ENCODE measurements around the gene MPO. TPM values are rescaled to one million over a fixed set of nuclear protein-coding genes. Genes with fewer than 3 reads are reported as not detected.

The MPO gene
- total and polyA plus RNA-seq, 2 experiments from 2014 or later = 0.13 TPM; not detected in 1

- no peak overlapping the region for H3K4me3 ChIP-seq
- no peaks in the 10 kb centered on the region for H4K20me1 ChIP-seq (ENCODE audit: insufficient read depth, poor library complexity, severe bottlenecking)
- no peaks in the 10 kb centered on the region for H3K9me3 ChIP-seq (ENCODE audit: low read depth)
- WGBS (ENCODE audit: low lambda C conversion rate, missing lambda C conversion rate) = 98% methylated on average over 6 of the region's 6 CpGs
- H3K4me2 ChIP-seq = no peak overlapping the region
- no peaks in the 10 kb centered on the region for H3K36me3 ChIP-seq (replicated peaks; ENCODE audit: insufficient read depth, low read depth)
- H3K4me1 ChIP-seq (ENCODE audit: insufficient read depth) = no peaks in the 10 kb centered on the region
- DNase-seq (ENCODE audit: low spot score) = no peak
- no peak overlapping the region for H3K27ac ChIP-seq
- H2AFZ ChIP-seq = no peak overlapping the region
- H3K79me2 ChIP-seq = no peaks in the 10 kb centered on the region
- TF ChIP-seq CTCF (IDR thresholded peaks at IDR 0.05; ENCODE audit: poor library complexity) = no peak
- no peak for TF ChIP-seq EZH2 (IDR thresholded peaks at IDR 0.05; ENCODE audit: borderline replicate concordance)
- H3K9me2 ChIP-seq (replicated peaks; ENCODE audit: insufficient read depth) = no peaks in the 10 kb centered on the region
- H3K27me3 ChIP-seq = no peaks in the 10 kb centered on the region
Observed at GRCh38 chr17:58315281-58315711, 34.6 kb upstream of the MPO start.

- Histone ChIP-seq H3K36me3 (replicated peaks; ENCODE audit: insufficient read depth, low read depth) (no peaks in the 10 kb centered on the region), H2AFZ (no peak overlapping the region), H3K4me1 (ENCODE audit: insufficient read depth) (no peaks in the 10 kb centered on the region), H3K9me3 (ENCODE audit: low read depth) (no peaks in the 10 kb centered on the region), H4K20me1 (ENCODE audit: insufficient read depth, poor library complexity, severe bottlenecking) (no peaks in the 10 kb centered on the region), H3K79me2 (no peaks in the 10 kb centered on the region), H3K4me3 (no peak overlapping the region), H3K4me2 (no peak overlapping the region), H3K27me3 (no peaks in the 10 kb centered on the region), H3K9me2 (replicated peaks; ENCODE audit: insufficient read depth) (no peaks in the 10 kb centered on the region), H3K27ac (no peak overlapping the region)
- TF ChIP-seq CTCF (IDR thresholded peaks at IDR 0.05; ENCODE audit: poor library complexity) (no peak), EZH2phosphoT487 (IDR thresholded peaks at IDR 0.05; ENCODE audit: low read depth, severe bottlenecking, unreplicated experiment) (no peak), EZH2 (IDR thresholded peaks at IDR 0.05; ENCODE audit: borderline replicate concordance) (no peak)
- no peak for DNase-seq (ENCODE audit: low spot score)
- 95% methylated on average over 6 of the region's 6 CpGs for WGBS (ENCODE audit: low lambda C conversion rate, missing lambda C conversion rate)
Observed at GRCh38 chr17:58314706-58315015, 33.9 kb upstream of the MPO start.

GRCh38 chr17:58313815-58314705, 33.3 kb upstream of the MPO start:
- Histone ChIP-seq H3K79me2 (no peaks in the 10 kb centered on the region), H3K36me3 (replicated peaks; ENCODE audit: insufficient read depth, low read depth) (no peaks in the 10 kb centered on the region), H3K9me3 (ENCODE audit: low read depth) (no peaks in the 10 kb centered on the region), H3K27ac (no peak overlapping the region), H3K4me1 (ENCODE audit: insufficient read depth) (no peaks in the 10 kb centered on the region), H2AFZ (no peak overlapping the region), H4K20me1 (ENCODE audit: insufficient read depth, poor library complexity, severe bottlenecking) (no peaks in the 10 kb centered on the region), H3K4me3 (no peak overlapping the region), H3K4me2 (no peak overlapping the region), H3K9me2 (replicated peaks; ENCODE audit: insufficient read depth) (no peaks in the 10 kb centered on the region), H3K27me3 (no peaks in the 10 kb centered on the region)
- TF ChIP-seq EZH2 (IDR thresholded peaks at IDR 0.05; ENCODE audit: borderline replicate concordance) (no peak), EZH2phosphoT487 (IDR thresholded peaks at IDR 0.05; ENCODE audit: low read depth, severe bottlenecking, unreplicated experiment) (no peak), CTCF (IDR thresholded peaks at IDR 0.05; ENCODE audit: poor library complexity) (no peak)
- peak; percentile 1 for DNase-seq (ENCODE audit: low spot score)
- WGBS (ENCODE audit: low lambda C conversion rate, missing lambda C conversion rate) = 84% methylated on average over 7 of the region's 7 CpGs

Measured in hepatocyte (in vitro differentiated cells).